GM19372 (cell line): ENCODE results near the gene CMKLR1.

Source experiments
- ATAC-seq: cut with Tn5 transposase; IDR thresholded peaks from one replicate; pipeline ENCODE4 v1.9.1; 2021; ENCODE audit warnings: mild to moderate bottlenecking, low read depth, moderate library complexity; ENCODE audit not compliant: unreplicated experiment

Gene CMKLR1

DNA sequence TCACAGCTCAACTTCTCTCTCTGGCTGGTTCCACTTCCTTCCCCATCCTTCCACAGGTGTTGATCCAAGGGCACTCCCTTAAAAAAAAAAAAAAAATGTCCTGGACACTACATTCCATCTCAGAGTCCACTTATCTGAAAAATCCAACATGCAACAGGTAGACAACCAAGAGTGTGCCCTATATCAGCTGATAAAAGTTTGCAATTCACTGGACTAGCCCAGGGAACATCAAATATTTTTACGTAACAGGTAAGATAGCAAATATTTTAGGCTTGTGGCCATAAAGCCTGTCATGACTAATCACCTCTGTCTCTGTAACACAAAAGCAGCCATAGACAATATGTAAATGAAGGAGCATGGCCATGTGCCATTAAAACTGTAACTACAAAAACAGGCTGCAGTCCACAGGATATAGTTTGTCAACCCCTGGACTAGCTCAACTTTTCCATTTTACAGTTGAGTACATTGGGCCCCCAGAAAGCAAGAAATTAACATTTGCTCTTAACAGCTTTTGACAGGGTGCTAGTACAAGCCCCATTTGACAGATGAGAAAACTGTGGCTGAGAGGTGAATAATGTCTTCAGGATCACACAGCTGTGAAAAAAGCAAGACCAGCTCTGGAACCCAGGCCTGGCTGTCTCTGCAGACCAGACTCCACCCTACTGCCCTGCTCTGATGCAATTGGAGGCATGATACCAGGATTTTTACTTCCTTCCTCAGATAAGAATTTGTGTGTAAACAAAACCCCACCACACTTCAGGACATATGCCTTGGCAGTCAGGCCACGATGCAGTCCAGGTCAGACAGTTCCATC is 68.9 kb downstream of the CMKLR1 start:
- no peak for ATAC-seq

DNA sequence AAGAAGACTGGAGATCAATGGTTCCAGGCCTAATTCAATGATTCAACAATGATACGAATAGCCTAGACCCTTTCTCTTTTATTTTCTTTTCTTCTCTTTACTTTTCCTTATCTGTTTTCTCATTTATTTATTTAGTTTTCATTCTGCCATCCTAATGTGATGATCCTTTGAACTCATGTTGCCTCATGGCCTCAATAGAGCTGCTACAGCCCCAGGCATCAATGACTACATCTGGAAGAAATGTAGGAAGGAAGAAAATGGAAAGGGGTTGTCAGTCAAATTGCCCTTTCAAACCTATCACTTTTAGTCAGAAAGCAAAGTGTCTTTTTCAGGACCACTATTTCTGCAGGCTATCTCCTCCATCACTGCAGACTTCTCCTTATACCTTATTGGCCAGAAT is 69.9 kb downstream of the CMKLR1 start:
- ATAC-seq, result no peak

GRCh38 chr12:108268397-108268796 is 70.7 kb downstream of the CMKLR1 start:
- no peak for ATAC-seq

DNA sequence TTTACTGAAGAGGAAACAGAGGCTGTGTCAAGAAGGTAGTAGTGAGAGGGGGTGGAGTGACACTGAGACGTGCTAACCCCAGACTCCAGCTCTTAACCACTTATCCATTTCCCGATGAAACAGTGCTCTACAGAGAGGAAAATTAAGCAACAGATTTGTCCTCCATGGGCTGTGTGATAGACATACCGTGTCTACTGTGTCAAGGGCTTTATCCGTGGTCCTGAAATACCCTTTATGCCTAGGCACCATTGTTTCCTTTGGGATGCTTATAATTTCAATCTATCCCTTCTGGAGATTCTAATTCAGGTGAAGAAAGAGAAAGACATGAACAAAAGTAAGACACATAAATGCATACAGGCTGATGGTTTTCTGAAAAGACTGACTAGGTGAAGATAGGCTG is 71.7 kb downstream of the CMKLR1 start:
- ATAC-seq, result no peak

DNA sequence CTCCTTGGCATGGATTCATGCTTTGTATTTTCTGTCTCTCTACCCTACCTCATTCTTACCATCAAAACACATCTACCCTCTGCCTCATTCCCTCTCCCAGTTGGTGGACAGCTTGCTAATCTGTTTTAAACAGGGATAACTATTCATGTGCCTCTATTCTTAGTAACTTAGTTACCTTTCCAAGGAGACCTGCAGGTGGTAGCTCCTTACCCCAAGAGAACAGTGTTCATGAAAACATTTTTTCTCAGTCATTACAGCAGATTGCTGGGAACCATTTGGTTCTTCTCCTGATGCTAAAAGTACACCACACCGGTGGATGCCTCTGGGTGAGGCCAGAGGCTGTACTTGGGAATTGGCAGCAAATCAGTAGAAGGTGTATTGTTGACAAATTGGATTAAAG is 73.0 kb downstream of the CMKLR1 start:
- ATAC-seq, result no peak

GRCh38 chr12:108265505-108265904 is 73.6 kb downstream of the CMKLR1 start:
- ATAC-seq, result no peak

DNA sequence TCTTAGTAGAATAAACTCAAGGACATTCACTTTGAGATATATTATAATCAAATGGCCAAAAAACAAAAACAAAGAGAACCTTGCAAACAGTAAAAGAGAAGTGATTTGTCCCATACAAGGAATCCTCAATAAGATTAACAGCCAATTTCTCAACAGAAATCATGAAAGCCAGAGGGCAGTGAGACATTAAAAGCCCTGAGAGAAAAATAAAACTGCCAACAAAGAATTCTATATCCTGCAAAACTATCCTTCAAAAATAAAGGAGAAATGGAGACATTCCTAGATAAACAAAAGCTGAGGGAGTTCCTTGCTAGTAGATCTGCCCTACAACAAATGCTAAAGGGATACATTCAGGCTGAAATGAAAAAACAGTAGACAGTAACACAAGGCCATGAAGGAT is 78.1 kb downstream of the CMKLR1 start:
- no peak for ATAC-seq

- no peak for ATAC-seq
These were observed 79.1 kb downstream of the CMKLR1 start for GRCh38 chr12:108260039-108260438.

GRCh38 chr12:108257610-108258106 is 81.5 kb downstream of the CMKLR1 start:
- no peak for ATAC-seq

DNA sequence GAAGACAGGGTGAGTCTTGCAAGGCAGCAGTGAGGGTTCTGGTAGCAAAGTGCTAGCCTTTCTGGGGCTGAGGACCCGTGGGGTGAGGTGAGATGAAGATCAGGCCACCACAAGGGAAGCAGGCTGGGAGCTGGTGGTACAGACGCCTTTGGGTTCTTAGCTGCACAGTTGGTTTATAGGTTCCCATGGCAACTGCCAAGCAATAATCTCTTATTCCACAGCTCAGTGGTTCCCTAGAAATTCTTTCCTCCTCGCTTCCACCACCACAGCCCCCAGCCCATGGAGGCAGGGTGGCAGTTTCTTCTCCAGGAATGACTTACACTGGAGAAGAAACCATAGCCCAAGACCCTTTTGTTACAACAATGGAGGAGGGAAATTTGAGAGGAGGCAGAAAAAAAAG is 82.1 kb downstream of the CMKLR1 start:
- no peak for ATAC-seq

- no peak for ATAC-seq
These were observed 83.9 kb downstream of the CMKLR1 start for GRCh38 chr12:108255252-108255602.

DNA sequence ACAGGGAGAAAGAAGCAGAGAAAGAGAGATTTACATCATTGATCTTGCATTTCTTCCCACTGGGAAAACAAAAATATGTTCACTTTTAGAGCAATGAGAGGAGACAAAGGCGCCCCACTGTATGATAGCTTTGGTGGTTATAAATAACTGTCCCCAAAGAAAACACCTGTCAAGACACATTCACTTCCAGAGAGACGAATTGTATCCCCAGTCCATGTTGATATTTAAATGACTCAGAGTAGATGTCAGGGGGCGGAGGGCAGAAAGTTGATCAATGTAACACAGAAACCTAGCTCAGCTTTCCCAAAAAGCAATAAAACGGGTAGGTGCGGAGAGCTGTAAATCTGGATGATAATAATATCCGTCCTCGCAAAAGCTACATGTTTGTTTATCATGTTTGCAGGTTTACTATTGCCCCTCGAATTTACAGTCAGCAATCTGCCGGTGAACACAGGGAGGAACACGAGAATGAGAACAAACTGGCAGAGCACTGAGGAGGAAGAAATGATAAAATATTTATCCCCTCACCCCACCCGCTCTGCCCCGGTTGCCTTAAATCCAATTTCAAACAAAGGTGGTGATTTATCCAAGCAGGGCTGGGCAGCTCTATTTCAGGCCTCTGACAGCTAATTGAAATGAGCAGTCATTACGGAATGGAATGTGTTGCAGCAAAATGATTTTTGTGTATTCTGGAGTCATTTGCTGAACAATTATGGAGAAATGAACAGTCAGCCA is 84.4 kb downstream of the CMKLR1 start:
- ATAC-seq, result no peak

GRCh38 chr12:108254030-108254429 is 85.1 kb downstream of the CMKLR1 start:
- ATAC-seq, result no peak

- no peak for ATAC-seq
These were observed 85.6 kb downstream of the CMKLR1 start for GRCh38 chr12:108253540-108253939.

DNA sequence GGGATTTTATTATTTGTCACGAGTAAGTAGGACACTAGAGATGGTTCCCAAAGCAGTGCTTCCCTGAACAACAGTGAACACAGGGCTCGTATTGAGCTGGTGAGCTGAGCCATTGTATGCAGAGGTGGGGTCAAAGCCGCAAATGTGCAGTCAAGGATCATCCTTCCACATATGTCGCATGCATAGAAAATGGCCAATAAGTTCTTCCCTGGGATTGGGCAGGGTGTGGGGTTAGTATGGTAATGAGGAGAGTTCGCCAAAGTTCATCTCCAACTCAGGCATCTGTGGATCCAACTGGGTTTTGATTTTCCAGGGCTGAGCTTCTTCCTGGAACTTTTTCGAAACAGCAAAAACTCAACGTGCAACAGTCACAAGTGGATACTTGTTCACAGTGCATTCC is 86.6 kb downstream of the CMKLR1 start:
- ATAC-seq, result no peak

DNA sequence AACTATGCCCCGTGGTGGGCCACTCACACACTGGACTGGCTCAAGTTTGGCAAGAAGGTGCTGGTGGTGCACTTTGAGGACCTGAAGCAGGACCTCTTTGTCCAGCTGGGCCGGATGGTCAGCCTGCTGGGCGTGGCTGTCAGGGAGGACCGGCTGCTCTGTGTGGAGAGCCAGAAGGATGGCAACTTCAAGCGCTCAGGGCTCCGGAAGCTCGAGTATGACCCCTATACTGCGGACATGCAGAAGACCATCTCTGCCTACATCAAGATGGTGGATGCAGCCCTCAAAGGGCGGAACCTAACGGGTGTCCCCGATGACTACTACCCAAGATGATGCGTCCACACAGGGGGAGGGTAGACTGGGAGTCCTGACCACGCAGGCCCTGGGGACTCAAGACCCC is 91.1 kb downstream of the CMKLR1 start:
- ATAC-seq, result no peak

DNA sequence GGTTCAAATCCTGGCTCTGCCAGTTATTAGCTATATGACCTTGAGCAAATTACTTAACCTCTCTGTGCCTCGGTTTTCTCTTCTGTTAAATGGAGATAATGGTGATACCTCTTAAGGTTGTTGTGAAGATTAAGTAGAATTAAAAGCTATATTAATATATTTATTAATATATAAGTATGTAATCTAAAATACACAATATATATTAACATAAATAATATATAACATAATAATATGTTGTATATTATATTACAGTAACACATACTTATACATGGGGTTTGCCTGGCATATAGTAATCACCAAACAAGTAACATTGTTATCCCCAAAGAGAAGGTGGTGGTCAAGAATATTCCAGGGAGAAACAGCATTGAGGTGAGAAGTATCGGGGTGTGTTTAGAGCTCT is 92.0 kb downstream of the CMKLR1 start:
- ATAC-seq, result no peak

DNA sequence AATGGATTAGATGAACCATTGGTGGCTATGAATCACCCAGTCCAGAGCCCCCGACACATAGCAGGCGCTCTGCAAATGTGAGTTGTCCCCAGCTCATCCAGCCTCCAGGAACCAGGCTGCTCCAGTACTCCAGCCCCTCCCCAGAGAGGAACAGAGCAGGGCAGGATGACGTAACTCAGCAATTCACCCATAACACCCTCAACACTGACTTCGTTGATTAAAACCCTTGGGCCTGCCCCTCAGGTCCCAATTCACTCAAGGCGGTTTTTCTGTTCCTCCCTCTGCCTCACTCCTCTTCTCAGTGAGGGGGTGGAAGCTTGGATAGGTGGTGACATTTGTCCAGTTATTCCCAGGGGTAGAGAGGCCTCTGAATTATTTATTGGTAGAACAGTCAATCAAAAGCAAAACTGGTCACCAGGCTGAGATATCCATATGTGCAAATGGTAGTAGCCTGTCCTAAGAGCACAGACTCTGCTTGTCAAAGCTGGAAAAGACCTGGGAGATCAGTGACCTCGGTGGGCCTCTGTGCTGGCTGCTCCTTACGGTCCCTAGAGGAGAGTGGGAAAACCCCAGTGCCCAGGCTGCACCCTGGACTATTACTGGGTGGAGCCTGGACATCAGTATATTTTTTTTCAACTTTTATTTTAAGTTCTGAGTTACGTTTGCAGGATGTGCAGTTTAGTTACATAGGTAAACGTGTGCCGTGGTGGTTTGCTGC is 97.0 kb downstream of the CMKLR1 start:
- no peak for ATAC-seq

- ATAC-seq, result no peak
These were observed 98.2 kb downstream of the CMKLR1 start for GRCh38 chr12:108240928-108241327.

GRCh38 chr12:108240027-108240785 is 98.9 kb downstream of the CMKLR1 start:
- no peak for ATAC-seq

- no peak for ATAC-seq
These were observed 99.7 kb downstream of the CMKLR1 start for GRCh38 chr12:108239378-108239777.
